ENCODE results near the gene SLC25A1.

SLC25A1 gene

DNA sequence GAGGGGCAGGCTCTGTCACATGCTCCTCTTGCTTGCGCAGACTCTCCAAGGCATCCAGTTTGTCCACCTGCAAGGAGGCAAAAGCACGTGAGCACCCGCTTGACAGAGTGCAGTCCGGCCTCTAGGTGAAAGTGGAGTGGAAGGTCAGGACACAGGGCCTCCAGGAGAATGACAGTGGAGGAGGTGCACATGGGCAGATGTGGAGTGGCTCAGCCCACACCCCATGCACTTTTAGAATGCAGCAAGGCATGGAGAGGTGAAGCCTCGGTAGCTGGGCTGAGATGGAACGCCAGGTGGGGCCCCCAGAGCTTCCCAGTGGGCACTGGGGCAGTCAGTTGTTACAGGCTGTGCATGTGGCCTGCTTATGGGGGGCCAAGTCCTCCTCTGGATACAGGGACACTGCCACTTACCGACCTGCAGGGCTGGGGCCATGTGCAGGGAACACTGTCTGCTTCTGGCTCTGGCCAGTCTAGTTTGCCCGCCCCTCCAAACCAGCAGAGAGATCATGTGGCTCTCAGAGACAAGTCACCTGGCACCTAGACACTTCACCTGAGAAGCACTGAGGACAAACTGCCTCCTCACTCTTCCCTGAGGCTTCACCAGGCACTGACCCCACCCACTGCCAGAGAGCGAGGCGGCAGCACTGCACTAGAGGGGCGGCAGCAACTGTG, 2.3 kb upstream of the SLC25A1 start:
- no peak for DNase-seq (ENCODE audit: low read depth in 2 of 2)

DNA sequence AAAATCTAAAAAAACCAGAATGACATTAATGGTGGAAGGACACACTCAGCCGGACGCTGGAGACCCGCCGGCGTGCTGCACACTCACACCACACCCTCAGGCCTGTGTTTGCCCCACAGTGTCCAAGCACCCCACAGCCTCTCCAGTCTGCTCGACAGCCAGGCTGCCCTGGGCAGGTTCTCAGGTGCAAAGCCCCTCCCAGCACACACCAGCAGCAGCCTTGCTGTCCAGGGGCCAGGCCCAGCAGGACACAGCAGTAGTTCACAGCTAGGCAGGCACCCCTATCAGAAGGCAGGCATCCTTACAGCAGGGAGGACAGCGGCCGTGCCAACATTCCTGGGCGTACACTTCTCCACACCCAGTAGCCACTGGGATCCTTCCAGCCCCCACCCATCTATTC, 1.7 kb upstream of the SLC25A1 start:
- DNase-seq (ENCODE audit: low read depth in 2 of 2) = no peak

DNA sequence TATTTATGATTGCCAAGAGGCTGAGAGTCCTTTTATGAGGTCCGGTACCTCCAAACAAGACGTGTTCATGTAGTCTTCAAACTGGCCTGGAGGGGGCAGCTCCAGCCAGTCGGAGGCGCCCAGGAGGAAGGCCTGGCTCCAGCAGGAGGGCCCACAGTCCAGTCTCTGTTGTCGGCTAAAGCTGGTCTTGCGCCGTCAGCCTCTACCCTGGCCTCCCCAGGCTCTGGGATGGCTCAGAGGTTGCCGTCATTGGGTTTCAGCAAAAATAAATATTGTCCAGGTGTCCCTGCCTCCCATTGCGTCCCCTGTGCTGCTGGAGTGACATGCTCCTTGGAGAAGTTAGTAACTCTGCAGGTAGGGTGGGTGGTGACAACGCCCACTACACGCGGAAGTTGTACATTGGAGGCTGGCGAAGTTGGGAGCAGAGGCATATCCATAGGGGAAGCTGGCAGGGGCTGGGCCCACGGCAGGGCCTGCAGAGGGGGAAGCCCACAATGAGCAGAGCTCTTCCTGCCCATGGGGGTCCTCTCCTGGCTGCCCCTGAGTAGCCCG, 1.0 kb upstream of the SLC25A1 start:
- DNase-seq (ENCODE audit: low read depth in 2 of 2) = no peak

DNA sequence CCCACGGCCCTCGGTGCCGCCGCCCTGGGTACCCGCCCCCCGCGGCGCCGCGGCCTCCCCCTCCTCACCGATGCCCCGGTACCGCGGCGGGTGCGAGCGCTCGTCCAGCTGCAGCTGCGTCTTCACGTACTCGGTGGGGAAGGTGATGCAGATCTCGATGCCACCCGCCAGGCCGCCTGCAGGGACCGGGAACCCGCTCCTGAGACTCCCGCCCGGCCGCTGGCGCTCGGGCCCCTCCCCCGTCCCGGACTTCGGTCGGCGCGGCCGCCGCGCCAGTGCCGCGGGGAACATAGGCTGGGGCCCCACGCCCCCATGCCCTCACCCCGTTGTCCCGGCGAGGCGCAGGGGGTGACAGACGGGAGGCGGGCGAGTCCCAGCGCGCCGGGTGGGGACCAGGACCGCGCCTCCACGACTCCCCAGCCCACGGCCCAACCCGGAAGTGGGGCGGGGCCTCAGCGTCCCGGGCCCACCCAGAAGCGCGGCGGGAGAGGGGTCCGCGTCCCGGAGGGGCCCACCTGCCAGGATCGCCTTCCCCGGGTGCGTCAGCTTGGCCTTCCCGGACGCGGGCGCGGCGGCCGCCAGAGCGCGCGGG, 375 bp downstream of the SLC25A1 start:
- DNase-seq (ENCODE audit: low read depth in 2 of 2) = no peak

DNA sequence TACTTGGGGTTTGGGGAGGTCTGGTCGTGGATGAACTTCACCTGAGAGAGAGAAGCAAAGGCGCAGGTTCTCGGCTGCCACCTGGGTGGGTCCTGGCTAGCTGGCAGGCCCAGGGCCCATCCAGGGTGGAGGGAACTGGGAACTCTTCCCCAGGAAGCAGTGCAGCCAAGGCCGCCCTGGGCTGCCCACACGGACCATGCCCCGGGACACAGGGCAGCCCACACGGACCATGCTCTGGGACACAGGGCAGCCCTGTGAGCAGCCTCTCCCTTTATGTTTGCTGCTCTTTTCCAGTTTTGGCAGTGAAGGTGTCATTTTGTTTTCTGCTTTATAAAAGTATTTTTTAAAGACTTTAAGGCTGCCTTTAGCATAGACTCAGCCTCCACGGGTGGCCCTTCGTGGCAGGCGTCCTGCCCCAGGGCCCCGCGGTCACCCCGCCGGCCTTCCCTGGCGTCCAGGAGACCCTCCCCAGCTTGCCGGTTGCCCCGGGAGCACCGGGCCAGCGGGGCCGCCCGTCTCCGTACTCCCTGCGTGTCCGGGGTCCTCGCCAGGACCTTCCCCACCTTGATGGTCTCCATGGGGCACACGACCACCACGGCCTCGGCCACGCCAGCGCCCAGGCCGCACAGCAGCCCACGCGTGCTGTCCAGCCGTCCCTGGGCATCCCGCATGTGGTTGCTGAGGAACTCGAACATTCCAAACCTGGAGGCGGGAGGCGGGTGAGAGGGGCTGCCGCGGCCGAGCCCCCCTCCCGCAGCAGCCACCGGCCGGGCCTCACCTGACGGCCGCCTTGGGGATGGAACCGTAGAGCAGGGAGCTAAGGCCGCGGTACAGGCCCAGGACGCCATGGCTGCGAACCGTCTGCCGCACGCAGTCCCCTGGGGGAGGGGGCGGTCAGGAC, 1.1 kb downstream of the SLC25A1 start:
- DNase-seq (ENCODE audit: low read depth in 2 of 2) = no peak

DNA sequence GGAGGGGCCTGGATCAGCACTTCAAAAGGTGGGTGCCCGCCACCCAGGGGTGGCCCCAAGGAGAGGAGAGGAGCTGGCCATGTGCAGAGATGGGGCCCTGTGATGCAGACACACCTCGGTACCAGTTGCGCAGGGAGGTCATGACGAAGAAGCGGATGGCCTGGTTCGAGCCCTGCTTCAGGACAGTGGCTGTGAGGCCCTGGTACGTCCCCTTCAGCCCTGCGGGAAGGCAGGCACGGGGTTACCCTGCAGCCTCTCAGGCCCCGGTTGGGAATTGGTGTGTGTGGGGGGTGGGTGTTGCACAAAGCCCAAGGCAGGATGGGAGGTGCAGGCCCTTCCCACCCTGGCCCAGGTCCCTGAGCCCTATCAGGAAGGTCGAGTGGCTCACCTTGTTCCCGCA, 1.8 kb downstream of the SLC25A1 start:
- DNase-seq (ENCODE audit: low read depth in 2 of 2) = no peak

DNA sequence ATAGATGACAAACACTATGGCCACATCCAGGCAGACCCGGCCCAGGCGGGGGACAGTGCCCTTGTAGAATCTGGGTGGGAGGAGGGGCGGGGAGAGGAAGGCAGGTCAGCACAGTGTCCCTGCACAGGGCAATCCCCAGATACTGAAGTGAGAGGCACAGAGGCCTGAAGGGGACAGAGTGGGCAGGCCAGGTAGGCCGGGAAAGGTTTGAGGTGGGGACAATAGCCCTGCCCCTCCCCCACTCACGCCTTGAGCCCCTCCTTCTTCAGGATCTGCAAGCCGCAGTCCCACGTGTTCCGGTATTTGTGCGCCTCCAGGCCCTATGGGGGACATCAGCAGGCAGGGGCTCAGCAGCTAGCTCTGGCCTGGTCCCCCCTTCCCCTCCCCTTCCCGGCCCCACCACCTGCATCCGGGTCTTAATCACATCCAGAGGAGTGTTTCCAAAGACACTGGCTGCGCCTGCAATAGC, 2.3 kb downstream of the SLC25A1 start:
- no peak for DNase-seq (ENCODE audit: low read depth in 2 of 2)

DNA sequence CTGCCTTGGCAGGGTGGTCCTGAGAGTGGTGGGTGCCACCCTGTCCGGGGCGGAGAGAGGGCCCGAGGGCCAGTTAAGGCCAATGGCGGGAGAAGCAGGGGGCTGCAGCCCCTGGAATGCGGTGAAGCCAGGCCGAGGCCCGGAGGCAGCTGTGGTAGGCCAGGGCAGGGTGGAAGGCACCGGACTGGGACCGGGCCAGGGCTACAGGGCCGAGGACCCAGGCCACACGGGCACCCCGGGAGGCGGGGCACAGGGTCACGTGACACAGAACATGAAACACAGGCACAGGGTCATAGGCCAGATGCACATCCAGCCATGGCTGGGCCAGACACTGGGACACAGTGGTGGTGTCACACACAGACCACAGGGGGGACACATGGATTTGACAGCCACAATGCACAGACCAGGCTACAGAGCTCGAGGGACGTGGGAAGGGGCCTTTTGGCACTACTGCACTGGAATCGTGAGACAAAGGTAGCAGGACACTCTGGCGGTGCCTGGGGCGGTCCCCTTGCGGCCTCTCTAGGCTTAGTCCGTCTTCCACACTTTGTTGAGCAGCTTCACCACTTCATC, 2.8 kb downstream of the SLC25A1 start:
- DNase-seq (ENCODE audit: low read depth in 2 of 2) = no peak

DNA sequence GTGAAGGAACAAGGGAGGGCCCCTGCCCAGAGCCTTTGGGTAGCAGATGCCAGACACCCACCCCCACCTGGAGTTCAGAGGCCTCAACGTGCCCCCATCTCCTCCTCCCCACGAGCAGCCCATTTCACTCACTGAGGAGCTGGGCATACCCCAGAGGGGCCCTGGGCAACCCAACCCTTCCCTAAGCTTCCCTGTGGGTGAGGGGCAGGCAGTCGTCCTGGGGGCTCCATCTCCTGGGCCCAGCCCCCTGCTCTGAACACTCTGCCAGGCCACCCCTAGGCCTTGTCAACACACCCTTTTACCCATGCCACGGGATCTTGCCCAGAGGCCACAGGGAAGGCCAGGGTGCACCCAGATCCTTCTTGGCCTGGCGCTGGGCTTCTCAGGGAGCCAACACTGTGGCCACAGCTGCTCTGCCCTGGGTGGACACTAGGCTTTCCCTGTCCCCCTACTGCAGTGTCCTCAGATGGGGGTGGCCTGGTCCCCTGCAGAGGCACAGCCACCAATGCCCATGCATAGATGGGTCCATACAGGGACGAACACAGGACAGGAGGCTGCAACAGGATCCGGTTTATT, 3.4 kb downstream of the SLC25A1 start:
- DNase-seq (ENCODE audit: low read depth in 2 of 2) = no peak

DNA sequence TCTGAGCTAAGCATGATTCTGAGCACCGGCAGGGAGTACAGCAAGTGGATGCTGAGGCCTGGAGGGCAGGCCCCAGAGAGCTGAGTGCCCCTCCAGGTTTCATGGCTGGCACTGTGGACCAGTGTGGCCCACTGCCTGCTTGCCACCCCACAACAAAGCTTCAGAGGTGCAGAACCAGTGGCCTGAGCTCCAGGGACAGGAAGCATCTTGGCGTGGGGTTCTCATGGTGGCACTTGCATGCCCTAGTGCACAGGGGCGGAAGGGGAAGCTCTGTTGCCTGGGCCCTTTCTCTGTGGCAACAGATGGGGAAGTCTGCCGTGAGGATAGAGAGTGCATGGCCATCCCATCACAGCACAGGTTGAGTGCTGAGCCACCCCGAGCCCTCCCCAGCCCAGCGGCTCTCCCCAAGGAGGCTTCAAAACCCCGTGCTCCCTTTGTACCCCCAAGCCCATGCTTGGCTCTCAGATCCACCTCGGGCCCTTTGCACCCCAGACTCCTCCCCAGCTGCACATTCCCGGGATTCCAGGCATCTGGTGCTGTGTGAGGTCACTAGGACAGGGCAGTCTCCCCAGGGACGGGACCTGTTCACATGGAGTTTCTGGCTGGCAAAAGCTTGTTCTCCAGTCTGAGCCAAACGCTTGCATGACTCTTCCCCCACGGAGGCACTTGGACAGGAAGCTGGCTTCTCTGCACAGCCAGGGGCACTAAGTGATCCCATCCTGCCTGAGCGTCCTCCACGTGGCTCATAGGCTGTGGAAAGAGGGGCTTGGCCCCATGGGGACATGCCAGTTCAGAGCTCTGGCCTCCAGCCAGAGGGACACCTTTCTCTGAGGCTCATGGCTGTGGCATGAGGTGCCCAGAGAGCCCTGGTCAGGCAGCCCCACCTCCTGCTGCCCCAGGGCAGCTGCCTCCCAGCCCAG, 4.2 kb downstream of the SLC25A1 start:
- DNase-seq (ENCODE audit: low read depth in 2 of 2) = no peak

DNA sequence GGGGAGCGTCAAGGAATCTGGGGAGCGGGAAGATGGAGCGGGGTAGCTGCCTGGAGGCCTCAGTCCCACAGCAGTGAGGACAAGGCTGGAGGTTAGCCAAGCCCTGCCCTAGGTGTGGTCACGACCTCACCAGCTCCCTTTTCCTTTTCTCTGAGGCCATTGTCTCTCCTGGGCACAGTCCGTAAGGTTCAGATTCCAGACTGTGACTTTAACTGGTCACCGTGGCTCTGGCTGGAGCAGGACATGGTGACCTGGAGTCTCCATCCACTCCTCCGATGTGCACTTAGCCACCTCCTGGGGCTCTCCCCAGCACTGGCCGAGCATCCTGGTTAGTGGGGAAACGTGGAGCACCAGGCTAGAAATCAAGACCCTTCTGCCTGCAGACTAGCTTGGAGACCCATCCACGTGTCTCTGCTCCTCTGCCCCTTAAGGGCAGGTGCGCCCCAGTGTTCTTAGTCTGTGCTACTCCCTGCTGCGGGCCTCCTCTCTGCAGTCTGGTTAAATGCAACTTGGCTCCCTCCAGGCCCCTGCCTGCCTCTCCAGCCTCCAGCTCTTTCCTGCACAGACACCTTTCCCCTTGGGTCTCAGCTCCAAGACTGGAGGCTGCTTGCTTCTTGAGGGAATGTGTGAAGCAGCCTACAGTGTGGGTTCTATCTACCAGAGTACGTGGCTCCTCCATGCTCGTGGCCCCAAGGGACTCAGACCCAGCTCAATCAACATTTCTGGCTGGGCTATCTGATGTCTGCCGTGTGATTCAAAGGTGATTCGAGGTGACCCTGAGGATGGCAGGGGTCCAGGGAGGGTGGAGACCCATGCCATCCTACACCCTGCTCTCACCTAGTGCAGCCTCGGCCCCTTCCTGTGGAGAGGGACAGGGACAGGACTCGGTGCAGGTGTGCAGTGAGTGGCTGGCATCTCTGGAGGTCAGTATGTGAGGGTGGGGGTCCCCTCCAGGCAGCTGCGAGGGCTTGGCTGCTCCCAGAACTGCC, 5.2 kb downstream of the SLC25A1 start:
- no peak for DNase-seq (ENCODE audit: low read depth in 2 of 2)

DNA sequence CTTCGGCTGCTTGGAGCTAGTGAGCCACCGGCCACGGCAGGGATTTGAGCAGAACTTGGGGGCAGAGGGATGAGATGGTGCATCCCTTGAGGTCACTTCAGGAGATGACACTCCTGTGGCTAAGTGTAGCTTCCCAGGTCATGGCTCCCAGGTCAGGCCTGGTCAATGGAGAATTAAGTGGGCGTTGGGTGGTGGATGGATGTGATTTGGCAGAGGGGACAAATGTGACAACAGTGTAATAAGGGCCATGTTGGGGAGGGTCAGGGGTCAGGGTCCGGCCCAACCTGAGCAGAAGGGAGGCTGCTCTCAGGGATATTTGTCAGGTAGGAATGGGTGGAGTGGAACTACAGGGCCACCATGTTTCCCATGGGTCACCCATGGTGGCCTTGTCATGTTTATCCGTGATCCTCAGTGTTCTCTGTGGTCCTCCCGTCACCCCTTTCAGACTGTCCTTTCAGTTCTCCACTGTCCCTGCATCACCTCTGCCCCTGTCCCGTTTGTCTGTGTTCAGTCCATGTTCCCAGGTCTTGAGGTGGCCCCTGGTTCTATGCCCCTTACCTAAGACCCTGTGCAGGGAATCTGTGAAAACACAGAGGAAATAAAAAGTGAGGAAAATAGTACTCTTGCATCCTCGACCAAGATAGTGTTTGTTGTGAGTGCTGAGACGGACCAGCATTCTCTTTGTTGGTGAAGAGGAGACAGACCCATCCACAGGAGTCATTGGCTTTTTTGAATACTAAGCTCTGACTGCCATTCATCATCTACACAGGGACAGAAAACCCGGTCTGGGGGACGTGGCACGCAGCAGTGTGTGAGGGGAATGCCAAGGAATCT, 6.1 kb downstream of the SLC25A1 start:
- no peak for DNase-seq (ENCODE audit: low read depth in 2 of 2)

DNA sequence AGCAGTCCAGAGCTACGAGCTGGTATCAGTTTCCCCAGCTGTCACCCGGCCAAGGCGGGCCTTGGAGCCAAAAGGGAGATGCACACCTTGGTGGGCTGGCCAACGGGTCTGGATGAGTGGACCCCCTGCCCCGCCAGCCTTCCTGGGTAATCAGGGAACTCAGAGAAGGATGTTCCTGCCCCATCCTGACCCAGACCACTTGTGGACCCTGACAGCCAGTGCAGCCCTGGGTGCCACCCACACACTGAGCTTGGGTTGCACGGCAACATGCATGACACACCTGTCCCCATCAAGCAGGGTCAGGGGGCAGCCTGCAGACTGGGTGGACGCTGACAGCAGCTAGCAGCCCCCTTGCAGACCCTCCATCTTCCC, 8.6 kb downstream of the SLC25A1 start:
- no peak for DNase-seq (ENCODE audit: low read depth in 2 of 2)

DNA sequence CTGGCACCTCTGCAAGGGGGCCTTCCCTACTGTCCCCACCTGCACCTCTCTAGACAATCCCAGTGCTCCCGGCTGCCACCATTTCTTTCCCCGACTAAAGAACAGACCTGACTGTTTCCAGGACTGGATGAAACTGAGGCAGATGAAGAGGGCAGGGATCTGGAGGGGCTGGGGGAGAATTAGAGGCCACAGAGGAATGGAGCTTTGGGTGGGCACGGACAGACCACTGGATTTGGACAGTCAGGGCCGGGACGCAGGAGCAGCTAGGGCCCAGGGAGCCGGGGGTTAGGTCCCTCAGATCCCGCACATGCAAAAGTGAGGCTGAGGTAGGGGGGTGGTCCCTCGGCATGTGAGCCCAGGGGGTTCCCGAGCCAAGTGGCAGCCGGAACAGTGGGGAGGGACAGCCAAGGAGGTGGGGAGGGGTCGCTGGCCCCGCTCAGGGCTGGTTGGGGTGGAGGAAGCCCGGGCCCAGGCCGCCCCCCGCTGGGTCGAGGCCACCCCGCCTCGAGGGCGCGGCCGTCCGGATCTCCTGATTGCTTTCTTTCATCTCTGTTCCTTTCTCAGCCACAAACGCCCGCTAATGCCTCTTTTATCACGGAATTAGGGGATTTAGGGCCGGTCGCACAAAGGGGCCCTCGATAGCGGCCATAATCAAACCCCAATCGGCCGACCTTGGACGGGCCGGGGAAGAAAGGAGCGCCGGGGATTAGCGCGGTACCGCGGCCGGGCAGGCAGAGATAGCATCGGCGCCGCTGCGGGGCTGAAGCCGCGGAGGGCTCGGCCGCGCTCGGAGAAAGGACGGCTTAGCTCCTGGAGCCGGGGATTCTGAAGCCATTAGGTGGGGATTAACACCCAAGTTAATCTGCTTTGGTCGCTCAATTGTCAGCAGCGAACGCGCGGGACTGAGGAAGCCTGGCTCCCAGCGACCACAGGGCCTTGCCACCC, 9.3 kb downstream of the SLC25A1 start:
- DNase-seq (ENCODE audit: low read depth in 2 of 2) = no peak

DNA sequence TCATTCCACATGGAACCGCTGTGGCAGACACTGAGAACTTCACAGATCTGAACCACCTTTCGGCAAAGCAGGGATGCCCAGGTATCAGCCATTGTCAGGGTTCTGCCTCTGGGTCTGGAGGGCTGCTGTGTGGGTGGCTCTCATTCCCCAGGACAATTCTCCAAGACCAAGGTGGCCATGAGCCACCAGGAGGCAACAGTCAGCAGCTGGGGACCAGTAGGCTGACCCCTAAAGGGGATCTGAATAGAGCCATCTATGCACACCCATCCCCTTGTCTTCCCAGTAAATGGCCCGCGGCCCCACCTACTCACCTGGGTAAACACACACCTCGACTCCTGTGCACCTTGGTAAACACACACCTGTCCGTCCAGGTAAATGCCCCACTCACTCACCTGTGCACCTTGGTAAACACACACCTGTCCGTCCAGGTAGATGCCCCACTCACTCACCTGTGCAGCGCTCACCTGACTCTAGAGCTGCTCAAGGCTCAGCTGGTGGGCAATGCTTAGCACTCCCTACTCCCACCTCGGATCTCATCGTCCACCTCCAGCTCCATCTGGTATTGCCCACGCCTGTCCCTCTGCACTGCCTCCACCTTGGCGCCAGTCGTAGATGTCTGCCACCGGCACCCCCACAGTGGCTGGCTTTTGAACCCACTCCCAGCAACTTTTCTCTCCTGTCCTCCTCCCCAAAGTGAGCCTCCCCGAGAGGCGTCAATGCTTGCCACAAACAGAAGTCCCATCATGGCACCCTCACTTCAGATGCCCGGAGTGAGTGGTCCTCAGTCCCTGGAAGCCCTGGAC, 10.2 kb downstream of the SLC25A1 start:
- DNase-seq (ENCODE audit: low read depth in 2 of 2) = no peak

DNA sequence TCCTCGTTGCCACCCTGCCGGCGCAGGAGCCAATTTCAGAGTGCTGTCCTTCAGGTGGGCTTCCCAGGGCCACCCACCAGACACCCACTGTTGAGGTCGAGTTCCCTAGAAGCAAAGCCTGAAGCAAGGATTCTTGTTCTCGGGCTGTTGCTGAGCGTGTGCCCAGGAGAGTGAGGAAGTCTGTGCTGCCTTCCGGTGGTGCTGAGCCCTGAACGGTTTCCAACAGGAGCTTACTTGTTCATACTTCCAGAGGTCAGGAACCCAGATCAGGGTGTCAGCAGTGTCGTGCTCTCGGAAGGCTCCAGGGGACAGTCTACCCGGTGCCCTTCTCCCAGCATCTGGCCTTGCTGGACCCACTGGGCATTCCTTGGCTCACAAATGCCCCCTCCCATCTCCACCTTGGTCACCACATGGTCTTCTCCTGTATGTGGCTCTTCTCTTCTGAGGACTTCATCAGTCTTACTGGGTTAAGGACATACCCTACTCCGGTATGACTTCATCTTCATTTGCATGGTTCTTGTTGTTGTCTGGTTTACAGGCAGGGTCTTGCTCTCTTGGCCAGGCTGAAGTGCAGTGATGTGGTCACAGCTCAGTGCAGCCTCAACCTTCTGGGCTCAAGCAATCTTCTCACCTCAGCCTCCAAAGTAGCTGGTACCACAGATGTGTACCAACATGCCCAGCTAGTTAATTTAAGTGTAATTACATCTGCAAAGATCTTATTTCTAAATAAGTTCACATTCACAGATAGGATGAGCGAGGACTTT, 11.2 kb downstream of the SLC25A1 start:
- DNase-seq (ENCODE audit: low read depth in 2 of 2) = no peak

Measured in stimulated activated CD4-positive, alpha-beta T cell treated with anti-CD3 and anti-CD28 coated beads, Interleukin-1b, Interleukin-23, amount 100 ng/mL, for 1 hour (primary cell).